OCI-LY7 (cell line): ENCODE data around the gene SNAP25. TPM values are rescaled to one million over a fixed set of nuclear protein-coding genes. Genes with fewer than 3 reads are reported as not detected.

Experiments used
- BruUV-seq: library from RNA; stranded (reverse); fragments of 400-500 nt; replicated peaks from 2 replicates; lab custom pipeline; 2021; lab: Mats Ljungman, UMichigan
- CTCF ChIA-PET: fragments of 300-600 bp; sonication (Branson Sonifier 250); formaldehyde crosslinking; loops from one replicate; lab custom pipeline; 2022; ENCODE audit warnings: antibody characterized with exemption; ENCODE audit not compliant: unreplicated experiment; lab: Charles Lee
- POLR2A ChIA-PET: fragments of 300-600 bp; sonication (Branson Sonifier 250); formaldehyde crosslinking; loops from one replicate; lab custom pipeline; 2022; ENCODE audit warnings: antibody characterized with exemption; lab: Charles Lee
- DNase-seq: peaks from one replicate; pipeline ENCODE4 v3.0.0-alpha.2; 2015; ENCODE audit warnings: low spot score
- H2AFZ ChIP-seq: fragments of 200-600 bp; sonication (generic), shearing (Covaris generic); 2 replicates; pipeline ENCODE4 v1.6.1; 2014; ENCODE audit warnings: mild to moderate bottlenecking, antibody characterized with exemption, low read length, moderate library complexity
- H3K27ac ChIP-seq: fragments of 200-600 bp; sonication (generic); 2 replicates; pipeline ENCODE4 v1.5.1; 2014; ENCODE audit warnings: mixed run types, low read depth, mild to moderate bottlenecking, moderate library complexity, low read length, inconsistent platforms; ENCODE audit not compliant: poor library complexity, severe bottlenecking
- H3K36me3 ChIP-seq: fragments of 200-600 bp; sonication (generic); 2 replicates; pipeline ENCODE4 v1.6.1; 2014; ENCODE audit warnings: mild to moderate bottlenecking, antibody characterized with exemption, low read length, moderate library complexity, mixed read lengths; ENCODE audit not compliant: insufficient read depth
- H3K4me1 ChIP-seq: fragments of 200-600 bp; sonication (generic); 2 replicates; pipeline ENCODE4 v1.5.1; 2014; ENCODE audit warnings: mild to moderate bottlenecking, low read length; ENCODE audit not compliant: insufficient read depth, poor library complexity, severe bottlenecking
- H3K4me2 ChIP-seq: fragments of 200-600 bp; sonication (generic); 2 replicates; pipeline ENCODE4 v1.6.1; 2014; ENCODE audit warnings: mild to moderate bottlenecking, low read length
- H3K4me3 ChIP-seq: fragments of 200-600 bp; sonication (generic); 2 replicates; pipeline ENCODE4 v1.5.1; 2014; ENCODE audit warnings: mild to moderate bottlenecking, low read depth, low read length; ENCODE audit not compliant: poor library complexity, severe bottlenecking
- H3K79me2 ChIP-seq: fragments of 200-600 bp; sonication (generic); 2 replicates; pipeline ENCODE4 v1.6.1; 2016; ENCODE audit warnings: low read depth, mild to moderate bottlenecking, low read length, moderate library complexity, mixed read lengths; ENCODE audit not compliant: insufficient read depth
- H3K9me2 ChIP-seq: fragments of 200-600 bp; sonication (generic); 2 replicates; pipeline ENCODE4 v1.6.1; 2016; ENCODE audit warnings: mild to moderate bottlenecking, low read length, mixed read lengths; ENCODE audit not compliant: insufficient read depth
- H3K9me3 ChIP-seq: fragments of 200-600 bp; sonication (generic); 2 replicates; pipeline ENCODE4 v1.6.1; 2014; ENCODE audit warnings: mild to moderate bottlenecking, mixed run types, low read length, mixed read lengths
- H4K20me1 ChIP-seq: fragments of 200-600 bp; sonication (generic); 2 replicates; pipeline ENCODE4 v1.6.1; 2014; ENCODE audit warnings: mild to moderate bottlenecking, antibody characterized with exemption, low read length, moderate library complexity, mixed read lengths; ENCODE audit not compliant: insufficient read depth
- EZH2phosphoT487 ChIP-seq: fragments of 200-600 bp; sonication (generic); IDR thresholded peaks from 2 replicates; pipeline ENCODE4 v1.6.1; 2018; ENCODE audit warnings: low read depth, borderline replicate concordance, mild to moderate bottlenecking, mixed run types, antibody characterized with exemption, low read length, moderate library complexity, mixed read lengths
- intact Hi-C: fragments of 100-400 bp; cut with micrococcal nuclease; formaldehyde crosslinking; loops from one replicate; pipeline ENCODE4 v1.10.0; 2022; ENCODE audit not compliant: unreplicated experiment
- total RNA-seq, 2 experiments: library from RNA; depleted of rRNA in 1 of 2; stranded (reverse); fragments of >200 nt in 1 of 2; shearing (Covaris generic) in 1 of 2; gene quantifications; 2 replicates each; pipeline ENCODE4 v1.2.3, GENCODE V29; 2014 to 2022
- TF ChIP-seq, protein P1 (sequence below): fragments of 200-600 bp; sonication (generic); conservative IDR thresholded peaks from 2 replicates; pipeline ENCODE4 v1.5.1; 2014; ENCODE audit warnings: mild to moderate bottlenecking, antibody characterized with exemption, low read length, moderate library complexity, mixed read lengths

The SNAP25 gene
- total RNA-seq, 2 experiments from 2014 or later, result not detected

DNA sequence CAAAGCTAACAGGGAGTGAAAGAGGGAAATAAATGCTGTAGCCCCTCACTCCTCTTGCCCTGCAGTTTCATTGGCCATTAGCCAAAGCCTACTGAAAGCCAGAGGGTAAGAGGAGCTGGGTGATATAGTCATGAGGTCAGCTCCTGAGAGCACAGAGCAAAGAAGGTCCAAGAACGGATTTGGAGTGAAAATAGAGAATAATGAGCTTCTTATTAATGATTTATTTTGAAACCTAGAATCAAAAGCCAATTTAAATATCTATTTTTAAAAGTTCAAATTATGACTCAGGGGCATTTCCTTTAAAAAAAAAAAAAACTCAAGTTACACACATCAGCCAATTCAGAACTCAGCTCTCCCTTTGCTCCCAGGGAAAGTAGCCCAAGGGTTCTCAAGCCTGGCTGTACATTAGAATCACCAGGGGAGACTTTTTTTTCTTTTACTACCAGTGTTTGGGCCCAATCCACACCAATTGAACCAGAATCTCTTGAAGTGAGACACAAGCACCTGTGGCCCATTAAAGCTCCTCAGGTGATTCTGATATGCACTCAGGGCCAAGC is 79.1 kb downstream of the SNAP25 start:
- no TSS peak for BruUV-seq
- no peak overlapping the region for H3K27ac ChIP-seq
- no peak for DNase-seq
- H2AFZ ChIP-seq, result no peak overlapping the region
- H3K4me3 ChIP-seq, result no peak overlapping the region
- TF ChIP-seq, protein P1, sequence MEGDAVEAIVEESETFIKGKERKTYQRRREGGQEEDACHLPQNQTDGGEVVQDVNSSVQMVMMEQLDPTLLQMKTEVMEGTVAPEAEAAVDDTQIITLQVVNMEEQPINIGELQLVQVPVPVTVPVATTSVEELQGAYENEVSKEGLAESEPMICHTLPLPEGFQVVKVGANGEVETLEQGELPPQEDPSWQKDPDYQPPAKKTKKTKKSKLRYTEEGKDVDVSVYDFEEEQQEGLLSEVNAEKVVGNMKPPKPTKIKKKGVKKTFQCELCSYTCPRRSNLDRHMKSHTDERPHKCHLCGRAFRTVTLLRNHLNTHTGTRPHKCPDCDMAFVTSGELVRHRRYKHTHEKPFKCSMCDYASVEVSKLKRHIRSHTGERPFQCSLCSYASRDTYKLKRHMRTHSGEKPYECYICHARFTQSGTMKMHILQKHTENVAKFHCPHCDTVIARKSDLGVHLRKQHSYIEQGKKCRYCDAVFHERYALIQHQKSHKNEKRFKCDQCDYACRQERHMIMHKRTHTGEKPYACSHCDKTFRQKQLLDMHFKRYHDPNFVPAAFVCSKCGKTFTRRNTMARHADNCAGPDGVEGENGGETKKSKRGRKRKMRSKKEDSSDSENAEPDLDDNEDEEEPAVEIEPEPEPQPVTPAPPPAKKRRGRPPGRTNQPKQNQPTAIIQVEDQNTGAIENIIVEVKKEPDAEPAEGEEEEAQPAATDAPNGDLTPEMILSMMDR, result no peak
- TF ChIP-seq EZH2phosphoT487, result no peak
- no peaks in the 10 kb centered on the region for H3K36me3 ChIP-seq
- ChIA-PET POLR2A (no interaction called here), CTCF (interaction anchor here (0.5 kb wide), 1 partner anchor 478 kb away, joined by 3 read pairs; no protein-coding TSS in a partner anchor)
- no peaks in the 10 kb centered on the region for H3K9me3 ChIP-seq
- intact Hi-C loops, result no loop called here
- no peaks in the 10 kb centered on the region for H3K9me2 ChIP-seq
- H4K20me1 ChIP-seq, result no peaks in the 10 kb centered on the region
- H3K4me1 ChIP-seq, result no peaks in the 10 kb centered on the region
- no peaks in the 10 kb centered on the region for H3K79me2 ChIP-seq
- no peak overlapping the region for H3K4me2 ChIP-seq

DNA sequence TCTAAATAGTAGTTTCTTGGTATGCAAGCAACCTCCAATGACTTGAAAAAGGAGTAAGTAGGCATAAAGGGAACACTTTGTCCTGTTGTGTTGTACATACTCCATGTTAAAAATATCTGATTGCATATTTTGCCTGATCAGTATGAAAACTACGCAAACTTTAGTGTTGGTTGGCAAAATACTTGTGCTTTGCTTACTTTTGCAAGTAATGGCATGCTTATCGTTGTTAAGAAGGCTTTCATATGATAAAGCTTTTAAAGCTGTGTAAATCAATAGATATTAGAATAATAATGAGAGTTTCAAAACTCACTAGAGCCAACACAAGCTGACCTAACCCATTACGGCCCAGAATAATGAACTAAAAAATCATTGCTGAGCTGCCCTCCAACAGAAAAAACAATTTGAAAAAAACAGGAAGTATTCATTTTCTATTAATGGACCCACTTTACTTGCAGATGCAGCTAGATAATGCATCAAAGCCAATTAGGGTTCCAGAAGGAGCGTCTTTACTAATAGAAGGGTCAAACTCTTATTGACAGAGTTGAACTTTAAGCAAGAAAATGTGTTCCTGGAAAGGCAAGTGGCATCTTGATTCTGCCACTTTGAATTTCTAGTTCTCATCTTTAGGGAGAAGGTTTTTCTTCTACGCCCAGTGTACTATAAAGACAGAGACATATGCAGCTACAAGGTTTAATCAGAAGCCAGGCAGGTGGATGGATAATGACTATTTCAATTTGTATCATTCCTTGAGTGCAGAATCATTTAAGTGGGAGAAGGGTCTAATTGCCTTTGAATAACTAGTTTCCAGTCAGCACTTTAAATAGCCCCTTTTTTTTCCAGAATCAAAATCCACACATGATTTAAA is 82.2 kb downstream of the SNAP25 start:
- CTCF ChIA-PET, result interaction anchor here (0.5 kb wide), 1 partner anchor 126 kb away, joined by 3 read pairs; no protein-coding TSS in a partner anchor
- BruUV-seq, result no TSS peak
- Histone ChIP-seq H3K27ac (no peak overlapping the region), H3K9me3 (no peaks in the 10 kb centered on the region), H2AFZ (no peak overlapping the region), H3K4me1 (no peaks in the 10 kb centered on the region), H3K4me3 (no peak overlapping the region), H3K9me2 (no peaks in the 10 kb centered on the region), H3K36me3 (no peaks in the 10 kb centered on the region), H3K79me2 (no peaks in the 10 kb centered on the region), H3K4me2 (no peak overlapping the region), H4K20me1 (no peaks in the 10 kb centered on the region)
- TF ChIP-seq EZH2phosphoT487, result no peak
- TF ChIP-seq, protein P1, result no peak
- POLR2A ChIA-PET, result no interaction called here
- DNase-seq, result no peak
- intact Hi-C loops, result no loop called here

DNA sequence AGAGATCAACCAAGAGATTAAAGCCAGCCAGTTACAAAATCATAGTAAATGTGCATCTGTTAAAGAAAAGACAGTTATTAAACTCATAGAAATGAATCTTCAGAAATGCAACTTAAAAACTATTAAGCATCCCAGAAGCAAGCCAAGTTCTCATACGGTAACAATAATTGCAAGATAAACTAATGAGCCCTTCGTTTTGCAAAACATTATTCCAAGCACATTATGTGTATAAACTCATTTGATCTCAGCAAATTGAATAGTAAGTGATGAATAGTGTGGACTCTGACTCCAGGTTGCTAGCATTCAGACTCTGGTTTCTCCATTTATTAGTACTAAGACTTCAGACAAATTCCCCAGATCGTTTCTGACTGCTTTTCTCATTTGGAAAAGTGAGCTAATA is 85.2 kb downstream of the SNAP25 start:
- Histone ChIP-seq H3K4me1 (no peaks in the 10 kb centered on the region), H4K20me1 (no peaks in the 10 kb centered on the region), H3K4me3 (no peak overlapping the region), H3K27ac (no peak overlapping the region), H3K9me2 (no peaks in the 10 kb centered on the region), H3K36me3 (no peaks in the 10 kb centered on the region), H3K9me3 (no peaks in the 10 kb centered on the region), H3K4me2 (no peak overlapping the region), H2AFZ (no peak overlapping the region), H3K79me2 (no peaks in the 10 kb centered on the region)
- ChIA-PET CTCF (no interaction called here), POLR2A (no interaction called here)
- TF ChIP-seq, protein P1, result no peak
- no peak for TF ChIP-seq EZH2phosphoT487
- no TSS peak for BruUV-seq
- no peak for DNase-seq
- intact Hi-C loops, result no loop called here
